ENCODE results near the gene COQ8B.
"Not testable (repeated sequence)": the region's sequence is repeated elsewhere in the genome, so short reads cannot be mapped to it uniquely, and the experiment has no call there.

Gene COQ8B

GRCh38 chr19:40716482-40717324, at the start of gene COQ8B, which contains the start of gene ITPKC:
Gene COQ8B (minus strand): TSS chr19:40716886. CDS start chr19:40714632, 2,254 bp downstream.
Gene ITPKC (plus strand): TSS chr19:40717112. CDS start chr19:40717136, 24 bp downstream.
- Histone ChIP-seq H3K9ac (ENCODE audit: low read depth, low read length) (peak within 1 kb of the TSS; percentile 94), H3K4me1 (ENCODE audit: insufficient read depth, low read length) (no peaks in the 10 kb centered on the region; the same call in 1 of the 2 replicates)

GRCh38 chr19:40766385-40766784, 49.7 kb upstream of the COQ8B start:
- not testable (repeated sequence) for H3K4me1 ChIP-seq (ENCODE audit: insufficient read depth, low read length); H3K9ac ChIP-seq (ENCODE audit: low read depth, low read length); H3K9me3 ChIP-seq (ENCODE audit: control insufficient read depth, insufficient read depth, low read length)
- H3K36me3 ChIP-seq (ENCODE audit: insufficient read depth, low read length), result peaks cover 39% of the 10 kb centered on the region

More at GRCh38 chr19:40716482-40717324, at the start of gene COQ8B, which contains the start of gene ITPKC:
- Histone ChIP-seq H3K36me3 (ENCODE audit: insufficient read depth, low read length) (0 out of 2 replicates have a peak, but pooled peaks cover 4% of the 10 kb centered on the region), H3K9me3 (ENCODE audit: control insufficient read depth, insufficient read depth, low read length) (no peaks in the 10 kb centered on the region)

- Histone ChIP-seq H3K36me3 (ENCODE audit: insufficient read depth, low read length) (peaks cover 56% of the 10 kb centered on the region), H3K9me3 (ENCODE audit: control insufficient read depth, insufficient read depth, low read length) (no peaks in the 10 kb centered on the region), H3K4me1 (ENCODE audit: insufficient read depth, low read length) (no peaks in the 10 kb centered on the region), H3K9ac (ENCODE audit: low read depth, low read length) (no peak overlapping the region)
Observed at GRCh38 chr19:40763963-40764362, 47.3 kb upstream of the COQ8B start.

- peaks cover 57% of the 10 kb centered on the region for H3K36me3 ChIP-seq (ENCODE audit: insufficient read depth, low read length)
- no peak overlapping the region for H3K9ac ChIP-seq (ENCODE audit: low read depth, low read length)
- no peaks in the 10 kb centered on the region for H3K4me1 ChIP-seq (ENCODE audit: insufficient read depth, low read length)
- H3K9me3 ChIP-seq (ENCODE audit: control insufficient read depth, insufficient read depth, low read length), result no peaks in the 10 kb centered on the region
Observed at GRCh38 chr19:40763526-40763925, 46.8 kb upstream of the COQ8B start.

- Histone ChIP-seq H3K9ac (ENCODE audit: low read depth, low read length) (no peak overlapping the region), H3K9me3 (ENCODE audit: control insufficient read depth, insufficient read depth, low read length) (no peaks in the 10 kb centered on the region), H3K4me1 (ENCODE audit: insufficient read depth, low read length) (no peaks in the 10 kb centered on the region), H3K36me3 (ENCODE audit: insufficient read depth, low read length) (peaks cover 63% of the 10 kb centered on the region)
Observed at GRCh38 chr19:40762754-40763470, 46.2 kb upstream of the COQ8B start.

- H3K9ac ChIP-seq (ENCODE audit: low read depth, low read length), result no peak overlapping the region
- H3K9me3 ChIP-seq (ENCODE audit: control insufficient read depth, insufficient read depth, low read length), result no peaks in the 10 kb centered on the region
- peaks cover 69% of the 10 kb centered on the region for H3K36me3 ChIP-seq (ENCODE audit: insufficient read depth, low read length)
- no peaks in the 10 kb centered on the region for H3K4me1 ChIP-seq (ENCODE audit: insufficient read depth, low read length)
Observed at GRCh38 chr19:40759352-40759751, 42.7 kb upstream of the COQ8B start.

- Histone ChIP-seq H3K9me3 (ENCODE audit: control insufficient read depth, insufficient read depth, low read length) (no peaks in the 10 kb centered on the region), H3K9ac (ENCODE audit: low read depth, low read length) (no peak overlapping the region), H3K4me1 (ENCODE audit: insufficient read depth, low read length) (no peaks in the 10 kb centered on the region), H3K36me3 (ENCODE audit: insufficient read depth, low read length) (peaks cover 61% of the 10 kb centered on the region)
Observed at GRCh38 chr19:40758491-40758890, 41.8 kb upstream of the COQ8B start.

GRCh38 chr19:40756502-40757110, 39.9 kb upstream of the COQ8B start:
- no peaks in the 10 kb centered on the region for H3K9me3 ChIP-seq (ENCODE audit: control insufficient read depth, insufficient read depth, low read length)
- no peak overlapping the region for H3K9ac ChIP-seq (ENCODE audit: low read depth, low read length)
- peaks cover 47% of the 10 kb centered on the region for H3K36me3 ChIP-seq (ENCODE audit: insufficient read depth, low read length)
- H3K4me1 ChIP-seq (ENCODE audit: insufficient read depth, low read length), result no peaks in the 10 kb centered on the region

- Histone ChIP-seq H3K4me1 (ENCODE audit: insufficient read depth, low read length) (no peaks in the 10 kb centered on the region), H3K9ac (ENCODE audit: low read depth, low read length) (no peak overlapping the region), H3K9me3 (ENCODE audit: control insufficient read depth, insufficient read depth, low read length) (no peaks in the 10 kb centered on the region), H3K36me3 (ENCODE audit: insufficient read depth, low read length) (peaks cover 44% of the 10 kb centered on the region)
Observed at GRCh38 chr19:40755791-40756190, 39.1 kb upstream of the COQ8B start.

GRCh38 chr19:40755248-40755624, 38.5 kb upstream of the COQ8B start:
- Histone ChIP-seq H3K9ac (ENCODE audit: low read depth, low read length) (no peak overlapping the region), H3K36me3 (ENCODE audit: insufficient read depth, low read length) (peaks cover 39% of the 10 kb centered on the region), H3K4me1 (ENCODE audit: insufficient read depth, low read length) (no peaks in the 10 kb centered on the region)

GRCh38 chr19:40754611-40755247, 38.0 kb upstream of the COQ8B start:
- Histone ChIP-seq H3K9me3 (ENCODE audit: control insufficient read depth, insufficient read depth, low read length) (no peaks in the 10 kb centered on the region), H3K4me1 (ENCODE audit: insufficient read depth, low read length) (no peaks in the 10 kb centered on the region), H3K36me3 (ENCODE audit: insufficient read depth, low read length) (peaks cover 36% of the 10 kb centered on the region), H3K9ac (ENCODE audit: low read depth, low read length) (no peak overlapping the region)

More at GRCh38 chr19:40755248-40755624, 38.5 kb upstream of the COQ8B start:
- no peaks in the 10 kb centered on the region for H3K9me3 ChIP-seq (ENCODE audit: control insufficient read depth, insufficient read depth, low read length)

GRCh38 chr19:40752257-40752781, 35.6 kb upstream of the COQ8B start:
- Histone ChIP-seq H3K36me3 (ENCODE audit: insufficient read depth, low read length) (peaks cover 19% of the 10 kb centered on the region), H3K9me3 (ENCODE audit: control insufficient read depth, insufficient read depth, low read length) (no peaks in the 10 kb centered on the region), H3K4me1 (ENCODE audit: insufficient read depth, low read length) (no peaks in the 10 kb centered on the region), H3K9ac (ENCODE audit: low read depth, low read length) (peak overlapping the region; percentile 94; the same call in 1 of the 2 replicates)

- Histone ChIP-seq H3K9ac (ENCODE audit: low read depth, low read length) (peak within 1 kb of the TSS; percentile 94), H3K36me3 (ENCODE audit: insufficient read depth, low read length) (peaks cover 5% of the 10 kb centered on the region; the same call in 1 of the 2 replicates), H3K4me1 (ENCODE audit: insufficient read depth, low read length) (no peaks in the 10 kb centered on the region), H3K9me3 (ENCODE audit: control insufficient read depth, insufficient read depth, low read length) (no peaks in the 10 kb centered on the region)
Observed at GRCh38 chr19:40750874-40751537, 34.3 kb upstream of the COQ8B start, which contains the start of gene SNRPA. Gene SNRPA (plus strand): TSS chr19:40751203. CDS start chr19:40751409, 206 bp downstream.
